Measurements from ENCODE around the gene SMARCD2. TPM values are rescaled to one million over a fixed set of nuclear protein-coding genes. Genes with fewer than 3 reads are reported as not detected.

Gene SMARCD2
- total and polyA plus RNA-seq, 2 of the 13 experiments (the other 11 are each of a cell fraction or from before 2014, with no cell fraction given) = 122 to 150 TPM

- TF ChIP-seq PPARG (CRISPR knock-in tag; conservative IDR thresholded peaks at IDR 0.05) (peak; percentile 39; the same call in 1 of the 2 replicates), KDM5A (IDR thresholded peaks at IDR 0.05; ENCODE audit: borderline replicate concordance, low read length) (no peak), HOXA3 (CRISPR knock-in tag; IDR thresholded peaks at IDR 0.05) (peak; percentile 38; the same call in 1 of the 2 replicates), GZF1 (CRISPR knock-in tag; IDR thresholded peaks at IDR 0.05) (no peak), HMGXB3 (CRISPR knock-in tag; IDR thresholded peaks at IDR 0.05; ENCODE audit: borderline replicate concordance) (no peak), RXRB (CRISPR knock-in tag; IDR thresholded peaks at IDR 0.05; ENCODE audit: borderline replicate concordance) (peak; percentile 67; the same call in 1 of the 2 replicates), WIZ (CRISPR knock-in tag; IDR thresholded peaks at IDR 0.05) (no peak), TARDBP (CRISPR knock-in tag; IDR thresholded peaks at IDR 0.05) (0 out of 2 replicates have a peak, but pooled peaks have one; percentile 18), SOX13 (IDR thresholded peaks at IDR 0.05) (no peak), SOX13 (CRISPR knock-in tag; conservative IDR thresholded peaks at IDR 0.05 in 1 of 2, IDR thresholded peaks at IDR 0.05 in 1 of 2) (0 out of 4 replicates have a peak, but pooled peaks of 1 of the 2 experiments have one; percentile 34), SALL1 (CRISPR knock-in tag; IDR thresholded peaks at IDR 0.05) (peak; percentile 74), SP140L (CRISPR knock-in tag; IDR thresholded peaks at IDR 0.05; ENCODE audit: borderline replicate concordance) (no peak), ZSCAN9 (CRISPR knock-in tag; IDR thresholded peaks at IDR 0.05; ENCODE audit: borderline replicate concordance) (no peak), ZNF33B (CRISPR knock-in tag; IDR thresholded peaks at IDR 0.05) (no peak), REPIN1 (CRISPR knock-in tag; IDR thresholded peaks at IDR 0.05; ENCODE audit: borderline replicate concordance, low read depth) (0 out of 2 replicates have a peak, but pooled peaks have one; percentile 55), FOSL1 (CRISPR knock-in tag; IDR thresholded peaks at IDR 0.05; ENCODE audit: borderline replicate concordance) (no peak), NR2F6 (IDR thresholded peaks at IDR 0.05) (peak; percentile 44; the same call in 1 of the 2 replicates), NR2F6 (CRISPR knock-in tag; IDR thresholded peaks at IDR 0.05) (peak; percentile 51)
- TF ChIP-seq, protein P1, sequence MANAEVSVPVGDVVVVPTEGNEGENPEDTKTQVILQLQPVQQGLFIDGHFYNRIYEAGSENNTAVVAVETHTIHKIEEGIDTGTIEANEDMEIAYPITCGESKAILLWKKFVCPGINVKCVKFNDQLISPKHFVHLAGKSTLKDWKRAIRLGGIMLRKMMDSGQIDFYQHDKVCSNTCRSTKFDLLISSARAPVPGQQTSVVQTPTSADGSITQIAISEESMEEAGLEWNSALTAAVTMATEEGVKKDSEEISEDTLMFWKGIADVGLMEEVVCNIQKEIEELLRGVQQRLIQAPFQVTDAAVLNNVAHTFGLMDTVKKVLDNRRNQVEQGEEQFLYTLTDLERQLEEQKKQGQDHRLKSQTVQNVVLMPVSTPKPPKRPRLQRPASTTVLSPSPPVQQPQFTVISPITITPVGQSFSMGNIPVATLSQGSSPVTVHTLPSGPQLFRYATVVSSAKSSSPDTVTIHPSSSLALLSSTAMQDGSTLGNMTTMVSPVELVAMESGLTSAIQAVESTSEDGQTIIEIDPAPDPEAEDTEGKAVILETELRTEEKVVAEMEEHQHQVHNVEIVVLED (CRISPR knock-in tag; IDR thresholded peaks at IDR 0.05; ENCODE audit: borderline replicate concordance) = peak; percentile 46; the same call in 1 of the 2 replicates
- TF ChIP-seq, protein P2, sequence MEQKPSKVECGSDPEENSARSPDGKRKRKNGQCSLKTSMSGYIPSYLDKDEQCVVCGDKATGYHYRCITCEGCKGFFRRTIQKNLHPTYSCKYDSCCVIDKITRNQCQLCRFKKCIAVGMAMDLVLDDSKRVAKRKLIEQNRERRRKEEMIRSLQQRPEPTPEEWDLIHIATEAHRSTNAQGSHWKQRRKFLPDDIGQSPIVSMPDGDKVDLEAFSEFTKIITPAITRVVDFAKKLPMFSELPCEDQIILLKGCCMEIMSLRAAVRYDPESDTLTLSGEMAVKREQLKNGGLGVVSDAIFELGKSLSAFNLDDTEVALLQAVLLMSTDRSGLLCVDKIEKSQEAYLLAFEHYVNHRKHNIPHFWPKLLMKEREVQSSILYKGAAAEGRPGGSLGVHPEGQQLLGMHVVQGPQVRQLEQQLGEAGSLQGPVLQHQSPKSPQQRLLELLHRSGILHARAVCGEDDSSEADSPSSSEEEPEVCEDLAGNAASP (CRISPR knock-in tag; IDR thresholded peaks at IDR 0.05; ENCODE audit: borderline replicate concordance) = 0 out of 2 replicates have a peak, but pooled peaks have one; percentile 37
- TF ChIP-seq, protein P3, sequence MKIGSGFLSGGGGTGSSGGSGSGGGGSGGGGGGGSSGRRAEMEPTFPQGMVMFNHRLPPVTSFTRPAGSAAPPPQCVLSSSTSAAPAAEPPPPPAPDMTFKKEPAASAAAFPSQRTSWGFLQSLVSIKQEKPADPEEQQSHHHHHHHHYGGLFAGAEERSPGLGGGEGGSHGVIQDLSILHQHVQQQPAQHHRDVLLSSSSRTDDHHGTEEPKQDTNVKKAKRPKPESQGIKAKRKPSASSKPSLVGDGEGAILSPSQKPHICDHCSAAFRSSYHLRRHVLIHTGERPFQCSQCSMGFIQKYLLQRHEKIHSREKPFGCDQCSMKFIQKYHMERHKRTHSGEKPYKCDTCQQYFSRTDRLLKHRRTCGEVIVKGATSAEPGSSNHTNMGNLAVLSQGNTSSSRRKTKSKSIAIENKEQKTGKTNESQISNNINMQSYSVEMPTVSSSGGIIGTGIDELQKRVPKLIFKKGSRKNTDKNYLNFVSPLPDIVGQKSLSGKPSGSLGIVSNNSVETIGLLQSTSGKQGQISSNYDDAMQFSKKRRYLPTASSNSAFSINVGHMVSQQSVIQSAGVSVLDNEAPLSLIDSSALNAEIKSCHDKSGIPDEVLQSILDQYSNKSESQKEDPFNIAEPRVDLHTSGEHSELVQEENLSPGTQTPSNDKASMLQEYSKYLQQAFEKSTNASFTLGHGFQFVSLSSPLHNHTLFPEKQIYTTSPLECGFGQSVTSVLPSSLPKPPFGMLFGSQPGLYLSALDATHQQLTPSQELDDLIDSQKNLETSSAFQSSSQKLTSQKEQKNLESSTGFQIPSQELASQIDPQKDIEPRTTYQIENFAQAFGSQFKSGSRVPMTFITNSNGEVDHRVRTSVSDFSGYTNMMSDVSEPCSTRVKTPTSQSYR (CRISPR knock-in tag; IDR thresholded peaks at IDR 0.05; ENCODE audit: borderline replicate concordance) = peak; percentile 50; the same call in 1 of the 2 replicates
These were observed 12.2 kb upstream of the SMARCD2 start (continued) for GRCh38 chr17:63854709-63855108.
